ENCODE results near the gene FLT3LG. TPM values are rescaled to one million over a fixed set of nuclear protein-coding genes. Genes with fewer than 3 reads are reported as not detected.
"Not testable (repeated sequence)": the region's sequence is repeated elsewhere in the genome, so short reads cannot be mapped to it uniquely, and the experiment has no call there.

The FLT3LG gene
- total RNA-seq, 1 experiment from 2014 or later, result 1.5 TPM

GRCh38 chr19:49443366-49444099, 30.5 kb upstream of the FLT3LG start:
- POLR2A ChIA-PET, result interaction anchor here (0.6 to 1.9 kb wide), 5 partner anchors 8 to 388 kb away, joined by 3 to 6 read pairs (median 3); partner anchors contain the start of genes ALDH16A1 and PIH1D1
- intact Hi-C loops (cut with micrococcal nuclease), result loop anchor here (1.0 kb wide), 4 partner anchors 51 to 217 kb away; partner anchors contain the start of gene DKKL1
- Mint-ChIP-seq H3K36me3 (ENCODE audit: insufficient read depth, unreplicated experiment) (peaks cover 16% of the 10 kb centered on the region), H3K4me1 (ENCODE audit: insufficient read depth, unreplicated experiment) (peaks cover 28% of the 10 kb centered on the region), H3K4me3 (ENCODE audit: unreplicated experiment) (peak overlapping the region; percentile 75), H3K9me3 (ENCODE audit: unreplicated experiment) (no peaks in the 10 kb centered on the region), H3K27ac (ENCODE audit: low read depth, unreplicated experiment) (peak overlapping the region; percentile 85), H3K27me3 (ENCODE audit: insufficient read depth, unreplicated experiment) (peaks cover 45% of the 10 kb centered on the region)
- CTCF ChIA-PET, result interaction anchor here (0.6 to 2.3 kb wide), 21 partner anchors 13 to 348 kb away, joined by 3 to 30 read pairs (median 4); no protein-coding TSS in a partner anchor
- no TSS peak for BruUV-seq (replicated peaks)
- TF ChIP-seq CTCF (IDR thresholded peaks at IDR 0.05; ENCODE audit: unreplicated experiment), result peak; percentile 63
- DNase-seq (ENCODE audit: unreplicated experiment), result peak; percentile 96

GRCh38 chr19:49444100-49444700, 29.8 kb upstream of the FLT3LG start:
- H3K36me3 Mint-ChIP-seq (ENCODE audit: insufficient read depth, unreplicated experiment), result peaks cover 21% of the 10 kb centered on the region
- intact Hi-C loops (cut with micrococcal nuclease); H3K9me3 Mint-ChIP-seq (ENCODE audit: unreplicated experiment); DNase-seq (ENCODE audit: unreplicated experiment); BruUV-seq (replicated peaks): not testable (repeated sequence)
- peaks cover 38% of the 10 kb centered on the region for H3K27me3 Mint-ChIP-seq (ENCODE audit: insufficient read depth, unreplicated experiment)
- peak overlapping the region; percentile 85 for H3K27ac Mint-ChIP-seq (ENCODE audit: low read depth, unreplicated experiment)
- ChIA-PET CTCF (interaction anchor here (0.6 to 1.7 kb wide), 17 partner anchors 12 to 772 kb away, joined by 3 to 16 read pairs (median 4); partner anchors contain the start of gene GFY), POLR2A (interaction anchor here (0.6 to 1.4 kb wide), 4 partner anchors 9 to 388 kb away, joined by 3 to 7 read pairs (median 4); partner anchors contain the start of gene ALDH16A1)
- H3K4me1 Mint-ChIP-seq (ENCODE audit: insufficient read depth, unreplicated experiment), result peaks cover 28% of the 10 kb centered on the region
- peak overlapping the region; percentile 75 for H3K4me3 Mint-ChIP-seq (ENCODE audit: unreplicated experiment)

GRCh38 chr19:49445997-49446396, 28.0 kb upstream of the FLT3LG start:
- Mint-ChIP-seq H3K9me3 (ENCODE audit: unreplicated experiment) (no peaks in the 10 kb centered on the region), H3K4me1 (ENCODE audit: insufficient read depth, unreplicated experiment) (peaks cover 32% of the 10 kb centered on the region), H3K36me3 (ENCODE audit: insufficient read depth, unreplicated experiment) (peaks cover 37% of the 10 kb centered on the region), H3K4me3 (ENCODE audit: unreplicated experiment) (no peak overlapping the region), H3K27ac (ENCODE audit: low read depth, unreplicated experiment) (no peak overlapping the region), H3K27me3 (ENCODE audit: insufficient read depth, unreplicated experiment) (peaks cover 20% of the 10 kb centered on the region)
- no TSS peak for BruUV-seq (replicated peaks)
- no peak for DNase-seq (ENCODE audit: unreplicated experiment)
- CTCF ChIA-PET, result interaction anchor here (0.5 to 1.7 kb wide), 7 partner anchors 29 to 602 kb away, joined by 3 to 16 read pairs (median 4); no protein-coding TSS in a partner anchor
- intact Hi-C loops (cut with micrococcal nuclease), result no loop called here
- POLR2A ChIA-PET, result interaction anchor here (0.6 to 1.4 kb wide), 3 partner anchors 7 to 200 kb away, joined by 3 to 7 read pairs (median 3); partner anchors contain the start of gene ALDH16A1
- no peak for TF ChIP-seq CTCF (IDR thresholded peaks at IDR 0.05; ENCODE audit: unreplicated experiment)

GRCh38 chr19:49447485-49448431, 26.3 kb upstream of the FLT3LG start:
- no peak for TF ChIP-seq CTCF (IDR thresholded peaks at IDR 0.05; ENCODE audit: unreplicated experiment)
- intact Hi-C loops (cut with micrococcal nuclease), result no loop called here
- POLR2A ChIA-PET, result interaction anchor here (0.6 to 0.7 kb wide), 2 partner anchors 49 to 56 kb away, joined by 3 read pairs; no protein-coding TSS in a partner anchor
- H3K36me3 Mint-ChIP-seq (ENCODE audit: insufficient read depth, unreplicated experiment), result peaks cover 45% of the 10 kb centered on the region
- no peaks in the 10 kb centered on the region for H3K9me3 Mint-ChIP-seq (ENCODE audit: unreplicated experiment)
- peak; percentile 26 for DNase-seq (ENCODE audit: unreplicated experiment)
- no peak overlapping the region for H3K27ac Mint-ChIP-seq (ENCODE audit: low read depth, unreplicated experiment)
- no peak overlapping the region for H3K4me3 Mint-ChIP-seq (ENCODE audit: unreplicated experiment)
- CTCF ChIA-PET, result interaction anchor here (0.5 to 1.4 kb wide), 2 partner anchors 56 to 192 kb away, joined by 3 to 6 read pairs; no protein-coding TSS in a partner anchor
- peaks cover 21% of the 10 kb centered on the region for H3K4me1 Mint-ChIP-seq (ENCODE audit: insufficient read depth, unreplicated experiment)
- BruUV-seq (replicated peaks), result no TSS peak
- peaks cover 2% of the 10 kb centered on the region for H3K27me3 Mint-ChIP-seq (ENCODE audit: insufficient read depth, unreplicated experiment)
